Right lobe of liver (tissue), 4 donors: ENCODE data around the gene PSIP1.

Experiments
- CTCF ChIP-seq, 4 donors: fragments of 200-600 bp in 3 of 4; fragments of 450-650 bp in 1 of 4; IDR thresholded peaks; one replicate each; pipeline versions ENCODE4 v1.5.1 to v1.8.0; 2016 to 2022; ENCODE audit warnings: antibody characterized with exemption in 4 of 4, mild to moderate bottlenecking in 2 of 4
- POLR2A ChIP-seq: fragments of 450-650 bp; IDR thresholded peaks from one replicate; pipeline ENCODE4 v1.6.1; 2017; ENCODE audit warnings: antibody characterized with exemption, mild to moderate bottlenecking
- donor health status: DM: no; HTN: no; CAD: no.
- donor health status: DM: no; HTN: no; CAD: no.
- donor health status: DM: no; HTN: yes; CAD: no.

DNA sequence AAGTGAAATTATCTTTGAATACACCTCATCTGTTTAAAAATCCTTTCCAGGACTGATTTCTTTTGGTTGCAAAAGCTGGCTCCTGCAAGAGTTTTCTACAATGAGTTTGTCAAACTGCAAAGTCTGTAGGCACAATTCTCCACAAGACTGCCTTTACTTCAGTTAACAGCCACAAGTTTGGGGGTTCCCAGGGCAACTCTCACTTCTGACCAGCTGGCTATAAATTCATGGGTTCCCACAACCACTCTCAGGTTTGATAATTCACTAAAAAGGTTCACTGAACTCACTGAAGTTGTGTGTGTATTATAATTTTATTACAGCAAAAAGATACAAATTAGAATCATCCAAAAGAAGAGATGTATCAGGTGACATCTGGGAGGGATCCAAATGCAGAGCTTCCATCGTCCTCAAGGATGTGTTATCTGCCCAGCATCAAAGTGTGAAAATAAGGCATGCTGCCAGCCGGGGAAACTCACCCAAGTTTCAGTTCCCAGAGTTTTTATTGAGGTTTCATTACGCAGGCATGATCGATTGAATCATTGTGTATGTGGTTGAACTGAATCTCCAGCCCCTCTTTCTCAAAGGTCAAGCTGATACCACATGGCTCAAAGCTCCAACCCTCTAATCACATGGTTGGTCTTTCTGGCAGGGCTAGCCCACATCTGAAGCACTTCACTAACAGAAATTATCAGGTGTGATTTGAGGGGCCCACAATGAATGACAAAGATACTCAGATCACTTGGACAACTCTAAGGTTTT, 19.0 kb upstream of the PSIP1 start:
- TF ChIP-seq CTCF (IDR thresholded peaks at IDR 0.05) (no peak), POLR2A (no peak)
